K562 (cell line): ENCODE results near the gene TRAP1. TPM values are rescaled to one million over a fixed set of nuclear protein-coding genes. Genes with fewer than 3 reads are reported as not detected.

Experiments used
- ATAC-seq: fragments of 200-7000 bp; cut with Tn5 transposase; 3 replicates; pipeline ENCODE4 v1.9.1; 2020; ENCODE audit warnings: moderate library complexity
- BruUV-seq: library from RNA; stranded (reverse); fragments of 400-500 nt; replicated peaks from 2 replicates; lab custom pipeline; 2021; lab: Mats Ljungman, UMichigan
- CTCF ChIA-PET: fragments of 300-600 bp; formaldehyde crosslinking; extraction: SDS; loops from one replicate; lab custom pipeline; 2021; ENCODE audit warnings: low intra/inter-chr PET ratio; lab: Yijun Ruan, JAX
- POLR2A ChIA-PET: fragments of 300-600, 350-650 bp; sonication (Branson Sonifier 250); formaldehyde crosslinking; extraction: SDS; loops from one replicate; lab custom pipeline; 2021; ENCODE audit warnings: antibody characterized with exemption, inconsistent platforms; lab: Yijun Ruan, JAX
- DNase-seq, 4 experiments: peaks; one replicate each; pipeline versions ENCODE4 v3.0.0 to v3.0.0-alpha.2; 2011 to 2018; ENCODE audit warnings: low spot score in 3 of 4, mixed read lengths in 3 of 4; ENCODE audit errors: extremely low read depth in 1 of 4
- FAIRE-seq: peaks from 2 replicates; lab custom pipeline; 2011; peaks lifted over from hg19 to GRCh38; lab: Jason Lieb, UNC
- H2AFZ ChIP-seq: 2 replicates; pipeline ENCODE4 v1.6.0; 2011; ENCODE audit warnings: low read depth, low read length, control low read depth, inconsistent platforms
- H3K27ac ChIP-seq: fragments of 200-600 bp; 3 replicates; pipeline ENCODE4 v1.8.0; 2011; ENCODE audit warnings: low read depth, mild to moderate bottlenecking, control low read depth, inconsistent platforms, low read length, moderate library complexity, mixed read lengths; ENCODE audit errors: extremely low read depth
- H3K27me3 ChIP-seq, 2 experiments: fragments of 300-600 bp in 1 of 2; 2 replicates in 1 of 2; 3 replicates in 1 of 2; pipeline versions ENCODE4 v1.6.0 to v1.8.0; 2011; ENCODE audit warnings: inconsistent platforms in 2 of 2, low read length in 2 of 2, mild to moderate bottlenecking in 1 of 2, mixed read lengths in 1 of 2, moderate library complexity in 1 of 2; ENCODE audit not compliant: control insufficient read depth in 2 of 2, insufficient read depth in 2 of 2
- H3K36me3 ChIP-seq: fragments of 300-600 bp; 3 replicates; pipeline ENCODE4 v1.8.0; 2011; ENCODE audit warnings: mild to moderate bottlenecking, low read length, inconsistent platforms; ENCODE audit not compliant: control insufficient read depth, insufficient read depth
- H3K4me1 ChIP-seq, 2 experiments: fragments of 200-600 bp in 1 of 2; replicated peaks in 1 of 2; 2 replicates in 1 of 2; 3 replicates in 1 of 2; pipeline versions ENCODE4 v1.5.1 to v1.8.0; 2011; ENCODE audit warnings: inconsistent platforms in 2 of 2, low read length in 2 of 2, mild to moderate bottlenecking in 1 of 2, mixed read lengths in 1 of 2, moderate library complexity in 1 of 2; ENCODE audit not compliant: control insufficient read depth in 2 of 2, insufficient read depth in 2 of 2
- H3K4me2 ChIP-seq: 2 replicates; pipeline ENCODE4 v1.6.1; 2011; ENCODE audit warnings: low read length, control low read depth, inconsistent platforms, mixed read lengths; ENCODE audit not compliant: insufficient read depth
- H3K4me3 ChIP-seq: fragments of 200-600 bp; sonication (generic), shearing (Covaris generic); 2 replicates; pipeline ENCODE4 v1.5.1; 2016; ENCODE audit warnings: control low read depth, inconsistent platforms
- H3K79me2 ChIP-seq: fragments of 200-600 bp; 3 replicates; pipeline ENCODE4 v1.8.0; 2011; ENCODE audit warnings: low read length, inconsistent platforms; ENCODE audit not compliant: control insufficient read depth, insufficient read depth
- H3K9ac ChIP-seq, 2 experiments: 2 replicates each; pipeline versions ENCODE4 v1.6.0 to v1.6.1; 2011; ENCODE audit warnings: low read depth in 2 of 2, low read length in 2 of 2, control low read depth in 1 of 2, inconsistent platforms in 1 of 2, mild to moderate bottlenecking in 1 of 2, mixed read lengths in 1 of 2; ENCODE audit not compliant: insufficient read depth in 1 of 2
- H3K9me1 ChIP-seq: one replicate; pipeline ENCODE4 v1.6.0; 2011; ENCODE audit warnings: inconsistent platforms, mild to moderate bottlenecking, low read length, moderate library complexity; ENCODE audit not compliant: control insufficient read depth, insufficient read depth
- H3K9me3 ChIP-seq: replicated peaks from 2 replicates; pipeline ENCODE4 v1.5.1; 2011; ENCODE audit warnings: low read depth, low read length, inconsistent platforms; ENCODE audit not compliant: control insufficient read depth, insufficient read depth
- H4K20me1 ChIP-seq: replicated peaks from 2 replicates; pipeline ENCODE4 v1.6.1; 2011; ENCODE audit warnings: low read length, inconsistent platforms, mixed read lengths; ENCODE audit not compliant: control insufficient read depth, insufficient read depth
- BCOR ChIP-seq: fragments of 450-650 bp; IDR thresholded peaks from 2 replicates; pipeline ENCODE4 v1.6.1; 2016
- CHCHD3 ChIP-seq: fragments of 250-450 bp; sonication (Bioruptor Pico); IDR thresholded peaks from 2 replicates; pipeline ENCODE4 v2.1.2; 2022; ENCODE audit warnings: mild to moderate bottlenecking
- POLR2A ChIP-seq: fragments of 450-650 bp; conservative IDR thresholded peaks from 2 replicates; pipeline ENCODE4 v1.6.1; 2016
- POLR2G ChIP-seq: fragments of 200-400 bp; formaldehyde crosslinking; IDR thresholded peaks from 2 replicates; pipeline ENCODE4 v1.6.1; 2017; ENCODE audit warnings: low read depth, mild to moderate bottlenecking, antibody characterized with exemption, low read length, moderate library complexity
- PRDM10 ChIP-seq: fragments of 450-650 bp; IDR thresholded peaks from 2 replicates; pipeline ENCODE4 v1.6.1; 2018; ENCODE audit not compliant: partially characterized antibody
- RBM22 ChIP-seq: fragments of 200-400 bp; formaldehyde crosslinking; IDR thresholded peaks from 2 replicates; pipeline ENCODE4 v1.6.1; 2018; ENCODE audit warnings: low read length, low read depth; ENCODE audit not compliant: poor library complexity, severe bottlenecking
- RBM25 ChIP-seq: fragments of 200-400 bp; formaldehyde crosslinking; IDR thresholded peaks from 2 replicates; pipeline ENCODE4 v1.6.1; 2018; ENCODE audit warnings: low read length, low read depth, moderate library complexity; ENCODE audit not compliant: severe bottlenecking
- WGBS: fragments of 100-300 bp; shearing (Covaris generic); methylation state at CpG from one replicate; pipeline ENCODE4 v1.1.6; 2016; ENCODE audit warnings: low coverage, mixed read lengths; ENCODE audit not compliant: insufficient coverage; ENCODE audit errors: missing lambda C conversion rate; 5-methylcytosine and 5-hydroxymethylcytosine counted together
- in situ Hi-C: fragments of 300-500 bp; cut with MboI; formaldehyde crosslinking; loops from 4 replicates; pipeline ENCODE4 v1.15.0; 2018; ENCODE audit warnings: inconsistent platforms, mixed read lengths
- intact Hi-C: fragments of 100-400 bp; cut with micrococcal nuclease; formaldehyde crosslinking; loops from 2 replicates; pipeline ENCODE4 v1.14.2; 2022
- polyA plus RNA-seq, 8 experiments: library from polyadenylated mRNA; depleted of rRNA in 4 of 8; stranded (reverse) in 5 of 8; unstranded in 3 of 8; fragments of >200 nt; fragmentation: Nextera tagmentation in 2 of 8; fragmentation: Illumina TruSeq in 1 of 8; extraction: Ambion mirVana in 2 of 8; extraction: Trizol in 1 of 8; gene quantifications; 2 replicates each; pipeline versions ENCODE4 v1.2.1 to v1.2.3, GENCODE V29; 2011 to 2014; ENCODE audit warnings: inconsistent platforms in 1 of 8, missing spikeins in 1 of 8
- total RNA-seq, 7 experiments: library from RNA; depleted of rRNA in 6 of 7; stranded (reverse); fragments of >200 nt in 6 of 7; fragmentation: Illumina TruSeq in 2 of 7; extraction: Trizol in 2 of 7; gene quantifications; 2 replicates each; pipeline versions ENCODE4 v1.2.1 to v1.2.3, GENCODE V29; 2011 to 2021; ENCODE audit warnings: low replicate concordance in 1 of 7
- TF ChIP-seq, protein P1 (sequence below), 2 experiments: fragments of 450-650 bp; IDR thresholded peaks; 2 replicates each; pipeline ENCODE4 v1.6.1; 2016

The TRAP1 gene
- total and polyA plus RNA-seq, 9 of the 15 experiments (the other 6 are each of a cell fraction or from before 2014, with no cell fraction given), result 19.1 to 436 (median 301) TPM

- Histone ChIP-seq H3K4me2 (no peak overlapping the region), H3K36me3 (peaks cover 82% of the 10 kb centered on the region), H4K20me1 (no peaks in the 10 kb centered on the region), H3K4me3 (no peak overlapping the region), H3K9ac (peak overlapping the region in 1 of 2 experiments; percentile 70; a peak in 2 of 4 replicates), H3K4me1 (peaks cover 6 to 28% of the 10 kb centered on the region in 2 experiments; a peak in 4 of 5 replicates), H3K27ac (no peak overlapping the region), H3K79me2 (no peaks in the 10 kb centered on the region), H3K9me3 (no peaks in the 10 kb centered on the region), H3K27me3 (no peaks in the 10 kb centered on the region), H3K9me1 (no peaks in the 10 kb centered on the region), H2AFZ (no peak overlapping the region)
- FAIRE-seq (no peak), ATAC-seq (peak; percentile 9; the same call in 1 of the 3 replicates), DNase-seq (no peak)
- no TSS peak for BruUV-seq
- POLR2A ChIA-PET, result interaction anchor here (0.6 to 2.6 kb wide), 2 partner anchors 16 to 28 kb away, joined by 3 to 10 read pairs; no protein-coding TSS in a partner anchor
- no peak for TF ChIP-seq RBM25
- no peak for TF ChIP-seq PRDM10
- no peak for TF ChIP-seq BCOR
- peak; percentile 38; the same call in 1 of the 2 replicates for TF ChIP-seq POLR2A
- peak; percentile 75 for TF ChIP-seq POLR2G
- TF ChIP-seq, protein P1, sequence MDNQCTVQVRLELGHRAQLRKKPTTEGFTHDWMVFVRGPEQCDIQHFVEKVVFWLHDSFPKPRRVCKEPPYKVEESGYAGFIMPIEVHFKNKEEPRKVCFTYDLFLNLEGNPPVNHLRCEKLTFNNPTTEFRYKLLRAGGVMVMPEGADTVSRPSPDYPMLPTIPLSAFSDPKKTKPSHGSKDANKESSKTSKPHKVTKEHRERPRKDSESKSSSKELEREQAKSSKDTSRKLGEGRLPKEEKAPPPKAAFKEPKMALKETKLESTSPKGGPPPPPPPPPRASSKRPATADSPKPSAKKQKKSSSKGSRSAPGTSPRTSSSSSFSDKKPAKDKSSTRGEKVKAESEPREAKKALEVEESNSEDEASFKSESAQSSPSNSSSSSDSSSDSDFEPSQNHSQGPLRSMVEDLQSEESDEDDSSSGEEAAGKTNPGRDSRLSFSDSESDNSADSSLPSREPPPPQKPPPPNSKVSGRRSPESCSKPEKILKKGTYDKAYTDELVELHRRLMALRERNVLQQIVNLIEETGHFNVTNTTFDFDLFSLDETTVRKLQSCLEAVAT (IDR thresholded peaks at IDR 0.05), result no peak
- TF ChIP-seq CHCHD3 (CRISPR knock-in tag), result no peak
- peak; percentile 43 for TF ChIP-seq RBM22
- CTCF ChIA-PET, result no interaction called here
- WGBS, result 86% methylated on average over 21 of the region's 21 CpGs
- in situ Hi-C loops (no loop called here), intact Hi-C loops (no loop called here)
Observed at GRCh38 chr16:3655396-3656159, 61.7 kb downstream of the TRAP1 start.
